GM23248 (cell line): ENCODE measurements around the gene GJC2. TPM values are rescaled to one million over a fixed set of nuclear protein-coding genes. Genes with fewer than 3 reads are reported as not detected.

Experiments used
- DNase-seq: peaks from one replicate; pipeline ENCODE4 v3.0.0-alpha.2; 2015
- H2AFZ ChIP-seq: fragments of 200-600 bp; sonication (generic); 2 replicates; pipeline ENCODE4 v1.6.1; 2016; ENCODE audit warnings: antibody characterized with exemption
- H3F3A ChIP-seq: fragments of 200-600 bp; sonication (generic); 2 replicates; pipeline ENCODE4 v1.6.1; 2016; ENCODE audit warnings: mild to moderate bottlenecking, antibody characterized with exemption, mixed run types; ENCODE audit not compliant: insufficient read depth
- H3K27ac ChIP-seq: fragments of 200-600 bp; sonication (generic); 2 replicates; pipeline ENCODE4 v1.5.1; 2016; ENCODE audit warnings: mild to moderate bottlenecking
- H3K27me3 ChIP-seq: fragments of 200-600 bp; sonication (generic); replicated peaks from 2 replicates; pipeline ENCODE4 v1.6.1; 2016; ENCODE audit warnings: mild to moderate bottlenecking; ENCODE audit not compliant: insufficient read depth
- H3K36me3 ChIP-seq: fragments of 200-600 bp; sonication (generic); 2 replicates; pipeline ENCODE4 v1.6.1; 2016; ENCODE audit warnings: low read depth, mild to moderate bottlenecking
- H3K4me1 ChIP-seq: fragments of 200-600 bp; sonication (generic); 2 replicates; pipeline ENCODE4 v1.6.1; 2016; ENCODE audit warnings: mild to moderate bottlenecking; ENCODE audit not compliant: insufficient read depth
- H3K4me2 ChIP-seq: fragments of 200-600 bp; sonication (generic); one replicate; pipeline ENCODE4 v1.6.1; 2016; ENCODE audit warnings: mild to moderate bottlenecking; ENCODE audit not compliant: unreplicated experiment
- H3K4me3 ChIP-seq: fragments of 200-600 bp; sonication (generic); 2 replicates; pipeline ENCODE4 v1.5.1; 2016; ENCODE audit warnings: mild to moderate bottlenecking
- H3K79me2 ChIP-seq: fragments of 200-600 bp; sonication (generic); 2 replicates; pipeline ENCODE4 v1.6.1; 2016; ENCODE audit warnings: mild to moderate bottlenecking; ENCODE audit not compliant: insufficient read depth
- H3K9ac ChIP-seq: fragments of 200-600 bp; sonication (generic); 2 replicates; pipeline ENCODE4 v1.6.1; 2016; ENCODE audit warnings: mild to moderate bottlenecking
- H3K9me2 ChIP-seq: fragments of 200-600 bp; sonication (generic); 2 replicates; pipeline ENCODE4 v1.6.1; 2016; ENCODE audit warnings: mixed run types, mild to moderate bottlenecking, moderate library complexity; ENCODE audit not compliant: insufficient read depth
- H3K9me3 ChIP-seq: fragments of 200-600 bp; sonication (generic); one replicate; pipeline ENCODE4 v1.6.1; 2017; ENCODE audit warnings: low read depth
- H4K20me1 ChIP-seq: fragments of 200-600 bp; sonication (generic); 2 replicates; pipeline ENCODE4 v1.6.0; 2016; ENCODE audit not compliant: insufficient read depth
- EZH2 ChIP-seq: fragments of 200-600 bp; sonication (generic); IDR thresholded peaks from 2 replicates; pipeline ENCODE4 v1.6.1; 2018; ENCODE audit warnings: antibody characterized with exemption, mild to moderate bottlenecking; ENCODE audit not compliant: insufficient read depth, poor library complexity, severe bottlenecking
- EZH2phosphoT487 ChIP-seq: fragments of 200-600 bp; sonication (generic); IDR thresholded peaks from 2 replicates; pipeline ENCODE4 v1.6.1; 2018; ENCODE audit warnings: antibody characterized with exemption, moderate library complexity, mild to moderate bottlenecking, low read depth; ENCODE audit not compliant: insufficient read depth
- WGBS, 2 experiments: methylation state at CpG; one replicate each; pipeline ENCODE4 v1.1.6; 2015 to 2017; ENCODE audit warnings: low lambda C conversion rate in 2 of 2, low coverage in 1 of 2; ENCODE audit errors: missing lambda C conversion rate in 2 of 2; 5-methylcytosine and 5-hydroxymethylcytosine counted together
- in situ Hi-C: fragments of 300-500 bp; cut with MboI; formaldehyde crosslinking; loops from 2 replicates; pipeline ENCODE4 v1.15.0; 2020
- polyA plus RNA-seq: library from polyadenylated mRNA; unstranded; fragments of >200 nt; fragmentation: Nextera tagmentation; extraction: Ambion mirVana; gene quantifications from 2 replicates; pipeline ENCODE4 v1.2.1, GENCODE V29; 2016
- total RNA-seq: library from RNA; depleted of rRNA; stranded (reverse); fragments of >200 nt; shearing (Covaris generic); gene quantifications from 2 replicates; pipeline ENCODE4 v1.2.3, GENCODE V29; 2014

Gene GJC2
- total and polyA plus RNA-seq, 2 experiments from 2014 or later: 0.08 to 0.54 TPM

- in situ Hi-C loops: no loop called here
- Histone ChIP-seq H3K4me2 (no peak overlapping the region), H3K4me3 (no peak overlapping the region), H4K20me1 (no peaks in the 10 kb centered on the region), H3K9me3 (no peaks in the 10 kb centered on the region), H3K79me2 (peaks cover 29% of the 10 kb centered on the region), H3K36me3 (no peaks in the 10 kb centered on the region), H3K27me3 (no peaks in the 10 kb centered on the region), H3K9me2 (no peaks in the 10 kb centered on the region), H3K27ac (no peak overlapping the region), H2AFZ (no peak overlapping the region), H3K9ac (no peak overlapping the region), H3F3A (no peaks in the 10 kb centered on the region; the same call in 1 of the 2 replicates), H3K4me1 (peaks cover 23% of the 10 kb centered on the region)
- no peak for DNase-seq
- WGBS, 2 experiments: 89% methylated on average over 16 to 18 of the region's 19 CpGs
- no peak for TF ChIP-seq EZH2
- TF ChIP-seq EZH2phosphoT487: no peak
Measured at GRCh38 chr1:228152097-228152917, 2.6 kb downstream of the GJC2 start.

GRCh38 chr1:228152918-228153258 lies 3.2 kb downstream of the GJC2 start:
- Histone ChIP-seq H3F3A (no peaks in the 10 kb centered on the region; the same call in 1 of the 2 replicates), H2AFZ (no peak overlapping the region), H3K9ac (no peak overlapping the region), H3K79me2 (peaks cover 23% of the 10 kb centered on the region), H3K36me3 (no peaks in the 10 kb centered on the region), H3K27ac (no peak overlapping the region), H3K4me3 (no peak overlapping the region), H3K9me2 (no peaks in the 10 kb centered on the region), H3K4me1 (peaks cover 23% of the 10 kb centered on the region), H4K20me1 (no peaks in the 10 kb centered on the region), H3K27me3 (no peaks in the 10 kb centered on the region), H3K9me3 (no peaks in the 10 kb centered on the region), H3K4me2 (no peak overlapping the region)
- in situ Hi-C loops: no loop called here
- DNase-seq: no peak
- WGBS, 2 experiments: 82 to 89% methylated on average over 3 of the region's 3 CpGs
- TF ChIP-seq EZH2: no peak
- TF ChIP-seq EZH2phosphoT487: no peak

GRCh38 chr1:228154021-228154669 lies 4.4 kb downstream of the GJC2 start:
- Histone ChIP-seq H3K27ac (no peak overlapping the region), H3K9me3 (no peaks in the 10 kb centered on the region), H3K9me2 (no peaks in the 10 kb centered on the region), H3K36me3 (no peaks in the 10 kb centered on the region), H3K9ac (no peak overlapping the region), H3F3A (no peaks in the 10 kb centered on the region; the same call in 1 of the 2 replicates), H3K79me2 (peaks cover 10% of the 10 kb centered on the region; the same call in 1 of the 2 replicates), H3K27me3 (no peaks in the 10 kb centered on the region), H3K4me3 (no peak overlapping the region), H2AFZ (no peak overlapping the region), H4K20me1 (no peaks in the 10 kb centered on the region), H3K4me2 (no peak overlapping the region), H3K4me1 (peaks cover 20% of the 10 kb centered on the region)
- WGBS, 2 experiments: 78 to 81% methylated on average over 11 of the region's 11 CpGs
- no peak for TF ChIP-seq EZH2phosphoT487
- no peak for TF ChIP-seq EZH2
- in situ Hi-C loops: no loop called here
- DNase-seq: no peak

- WGBS, 2 experiments: 81 to 84% methylated on average over 20 of the region's 20 CpGs
- Histone ChIP-seq H3K4me1 (peaks cover 13% of the 10 kb centered on the region), H3K79me2 (peaks cover 2% of the 10 kb centered on the region; the same call in 1 of the 2 replicates), H3K36me3 (no peaks in the 10 kb centered on the region), H3K4me3 (no peak overlapping the region), H3K9ac (no peak overlapping the region), H3K27me3 (no peaks in the 10 kb centered on the region), H3K9me3 (no peaks in the 10 kb centered on the region), H3K9me2 (no peaks in the 10 kb centered on the region), H3F3A (no peaks in the 10 kb centered on the region; the same call in 1 of the 2 replicates), H4K20me1 (no peaks in the 10 kb centered on the region), H3K4me2 (no peak overlapping the region), H3K27ac (no peak overlapping the region), H2AFZ (no peak overlapping the region)
- no peak for DNase-seq
- TF ChIP-seq EZH2 (no peak), EZH2phosphoT487 (no peak)
- in situ Hi-C loops: no loop called here
Measured at GRCh38 chr1:228154670-228155571, 5.2 kb downstream of the GJC2 start.
